ENCODE measurements around the gene INPP5B. TPM values are rescaled to one million over a fixed set of nuclear protein-coding genes. Genes with fewer than 3 reads are reported as not detected.
"Not testable (repeated sequence)": the region's sequence is repeated elsewhere in the genome, so short reads cannot be mapped to it uniquely, and the experiment has no call there.

INPP5B gene
- total and polyA plus RNA-seq, 2 donors from 2014 or later, result 8.4 to 32.9 TPM

DNA sequence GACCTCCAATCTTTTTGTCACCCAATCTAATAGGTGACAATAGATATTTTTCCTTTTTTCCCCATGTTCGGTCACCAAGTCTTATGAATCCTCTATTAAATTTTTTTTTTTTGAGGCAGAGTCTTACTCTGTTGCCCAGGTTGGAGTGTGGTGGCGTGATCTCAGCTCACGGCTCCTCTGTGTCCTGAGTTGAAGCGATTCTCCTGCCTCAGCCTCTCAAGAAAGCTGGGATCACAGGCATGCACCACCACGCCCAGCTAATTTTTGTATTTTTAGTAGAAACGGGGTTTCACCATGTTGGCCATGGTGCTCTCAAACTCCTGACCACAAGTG lies 45.0 kb downstream of the INPP5B start:
- H3K27ac ChIP-seq (ENCODE audit: low read depth in 2 of 2, low read length in 2 of 2), result no peak overlapping the region
- H3K9me3 ChIP-seq (ENCODE audit: control insufficient read depth in 2 of 3, insufficient read depth in 1 of 3, low read length in 3 of 3), result no peaks in the 10 kb centered on the region
- no peaks in the 10 kb centered on the region for H3K36me3 ChIP-seq (ENCODE audit: control insufficient read depth in 2 of 3, insufficient read depth in 3 of 3, low read length in 3 of 3)
- intact Hi-C loops (cut with DNase I), result no loop called here
- TF ChIP-seq, protein P1, sequence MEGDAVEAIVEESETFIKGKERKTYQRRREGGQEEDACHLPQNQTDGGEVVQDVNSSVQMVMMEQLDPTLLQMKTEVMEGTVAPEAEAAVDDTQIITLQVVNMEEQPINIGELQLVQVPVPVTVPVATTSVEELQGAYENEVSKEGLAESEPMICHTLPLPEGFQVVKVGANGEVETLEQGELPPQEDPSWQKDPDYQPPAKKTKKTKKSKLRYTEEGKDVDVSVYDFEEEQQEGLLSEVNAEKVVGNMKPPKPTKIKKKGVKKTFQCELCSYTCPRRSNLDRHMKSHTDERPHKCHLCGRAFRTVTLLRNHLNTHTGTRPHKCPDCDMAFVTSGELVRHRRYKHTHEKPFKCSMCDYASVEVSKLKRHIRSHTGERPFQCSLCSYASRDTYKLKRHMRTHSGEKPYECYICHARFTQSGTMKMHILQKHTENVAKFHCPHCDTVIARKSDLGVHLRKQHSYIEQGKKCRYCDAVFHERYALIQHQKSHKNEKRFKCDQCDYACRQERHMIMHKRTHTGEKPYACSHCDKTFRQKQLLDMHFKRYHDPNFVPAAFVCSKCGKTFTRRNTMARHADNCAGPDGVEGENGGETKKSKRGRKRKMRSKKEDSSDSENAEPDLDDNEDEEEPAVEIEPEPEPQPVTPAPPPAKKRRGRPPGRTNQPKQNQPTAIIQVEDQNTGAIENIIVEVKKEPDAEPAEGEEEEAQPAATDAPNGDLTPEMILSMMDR (IDR thresholded peaks at IDR 0.05; ENCODE audit: borderline replicate concordance, extremely low read depth, insufficient read depth), result no peak
- H3K4me3 ChIP-seq (ENCODE audit: low read length in 3 of 3), result no peak overlapping the region
- H3K4me1 ChIP-seq (ENCODE audit: control insufficient read depth in 2 of 3, insufficient read depth in 2 of 3, low read depth in 1 of 3, low read length in 3 of 3), result no peaks in the 10 kb centered on the region
- DNase-seq, result no peak
- H3K9ac ChIP-seq (ENCODE audit: low read length in 3 of 3), result no peak overlapping the region
- FAIRE-seq, result no peak
- H3K27me3 ChIP-seq (ENCODE audit: control insufficient read depth, insufficient read depth, low read length), result no peaks in the 10 kb centered on the region

DNA sequence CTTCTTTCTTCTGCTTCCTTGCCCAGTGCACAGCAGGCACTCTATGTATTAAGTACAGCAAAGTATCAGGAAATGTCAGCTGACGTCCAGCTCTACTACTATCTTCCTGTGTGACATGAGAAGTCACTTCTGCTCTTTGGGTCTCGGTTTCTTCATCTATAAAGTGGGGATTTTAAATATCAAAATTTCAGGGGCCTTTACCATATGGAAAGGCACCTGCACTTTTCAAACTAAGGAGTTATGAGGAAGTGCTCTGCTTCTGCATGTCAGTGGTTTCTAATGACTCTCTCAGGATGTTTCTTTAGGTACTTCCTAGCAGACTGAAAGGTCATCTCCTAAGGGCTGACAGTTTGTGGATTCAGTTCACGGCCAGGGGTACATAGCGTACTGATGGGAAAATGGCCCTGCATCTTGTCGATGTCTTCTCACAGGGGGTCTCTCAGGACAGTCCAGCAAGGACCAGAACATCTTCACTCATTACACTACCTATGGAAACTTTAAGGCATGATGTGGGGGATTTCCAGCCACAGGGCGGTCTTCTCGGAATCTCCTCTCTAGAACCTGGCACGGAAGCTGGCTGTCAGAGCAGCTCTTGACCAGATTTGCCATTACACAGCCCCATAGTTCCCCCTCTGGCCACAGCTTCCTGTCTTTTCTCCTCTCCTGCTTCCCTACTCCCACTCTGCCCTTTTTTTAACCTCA lies 45.5 kb downstream of the INPP5B start:
- Histone ChIP-seq H3K9ac (ENCODE audit: low read length in 3 of 3) (no peak overlapping the region), H3K27ac (ENCODE audit: low read depth in 2 of 2, low read length in 2 of 2) (no peak overlapping the region), H3K36me3 (ENCODE audit: control insufficient read depth in 2 of 3, insufficient read depth in 3 of 3, low read length in 3 of 3) (no peaks in the 10 kb centered on the region), H3K9me3 (ENCODE audit: control insufficient read depth in 2 of 3, insufficient read depth in 1 of 3, low read length in 3 of 3) (no peaks in the 10 kb centered on the region), H3K4me3 (ENCODE audit: low read length in 3 of 3) (no peak overlapping the region), H3K27me3 (ENCODE audit: control insufficient read depth, insufficient read depth, low read length) (no peaks in the 10 kb centered on the region), H3K4me1 (ENCODE audit: control insufficient read depth in 2 of 3, insufficient read depth in 2 of 3, low read depth in 1 of 3, low read length in 3 of 3) (no peaks in the 10 kb centered on the region)
- intact Hi-C loops (cut with DNase I), result no loop called here
- FAIRE-seq (no peak), DNase-seq (no peak)
- TF ChIP-seq, protein P1 (IDR thresholded peaks at IDR 0.05; ENCODE audit: borderline replicate concordance, extremely low read depth, insufficient read depth), result no peak

DNA sequence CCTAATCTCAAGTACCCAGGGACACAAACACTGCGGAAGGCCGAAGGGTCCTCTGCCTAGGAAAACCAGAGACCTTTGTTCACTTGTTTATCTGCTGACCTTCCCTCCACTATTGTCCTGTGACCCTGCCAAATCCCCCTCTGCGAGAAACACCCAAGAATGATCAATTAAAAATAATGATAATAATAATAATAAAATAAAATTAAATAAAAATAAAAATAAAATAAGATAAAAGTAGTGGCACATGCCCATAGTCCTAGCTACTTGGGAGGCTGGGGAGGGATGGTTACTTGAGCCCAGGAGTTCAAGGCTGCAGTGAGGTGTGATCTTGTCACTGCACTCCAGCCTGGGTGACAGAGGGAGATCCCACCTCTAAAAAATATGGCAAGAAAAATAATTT lies 49.3 kb downstream of the INPP5B start:
- H3K9me3 ChIP-seq (ENCODE audit: control insufficient read depth in 2 of 3, insufficient read depth in 1 of 3, low read length in 3 of 3); H3K4me1 ChIP-seq (ENCODE audit: control insufficient read depth in 2 of 3, insufficient read depth in 2 of 3, low read depth in 1 of 3, low read length in 3 of 3); DNase-seq; FAIRE-seq; H3K4me3 ChIP-seq (ENCODE audit: low read length in 3 of 3); H3K9ac ChIP-seq (ENCODE audit: low read length in 3 of 3); H3K27ac ChIP-seq (ENCODE audit: low read depth in 2 of 2, low read length in 2 of 2); intact Hi-C loops (cut with DNase I); H3K36me3 ChIP-seq (ENCODE audit: control insufficient read depth in 2 of 3, insufficient read depth in 3 of 3, low read length in 3 of 3); H3K27me3 ChIP-seq (ENCODE audit: control insufficient read depth, insufficient read depth, low read length): not testable (repeated sequence)

DNA sequence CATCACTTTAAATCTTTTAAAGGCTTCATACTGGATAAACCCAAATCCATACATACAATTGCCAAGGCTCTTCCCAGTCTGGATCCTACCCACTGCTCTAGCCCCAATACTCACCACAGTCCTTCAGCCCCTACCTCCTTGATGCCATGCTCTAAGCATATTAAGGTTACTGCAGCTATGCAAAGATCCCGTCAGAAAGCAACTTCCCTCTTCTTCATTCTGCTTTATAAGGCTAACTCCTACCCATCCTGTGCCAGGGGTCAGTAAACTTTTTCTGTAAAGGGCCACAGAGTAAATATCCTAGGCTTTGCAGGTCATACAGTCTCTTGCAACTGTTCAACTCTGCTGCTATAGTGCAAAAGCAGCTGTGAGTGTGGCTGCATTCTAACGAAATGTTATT lies 53.2 kb downstream of the INPP5B start:
- no peak overlapping the region for H3K4me3 ChIP-seq (ENCODE audit: low read length in 3 of 3)
- peaks cover 0 to 11% (median 2%) of the 10 kb centered on the region in 3 donors for H3K36me3 ChIP-seq (ENCODE audit: control insufficient read depth in 2 of 3, insufficient read depth in 3 of 3, low read length in 3 of 3)
- no peaks in the 10 kb centered on the region for H3K9me3 ChIP-seq (ENCODE audit: control insufficient read depth in 2 of 3, insufficient read depth in 1 of 3, low read length in 3 of 3)
- no peak overlapping the region for H3K9ac ChIP-seq (ENCODE audit: low read length in 3 of 3)
- intact Hi-C loops (cut with DNase I), result no loop called here
- TF ChIP-seq, protein P1 (IDR thresholded peaks at IDR 0.05; ENCODE audit: borderline replicate concordance, extremely low read depth, insufficient read depth), result no peak
- DNase-seq (no peak), FAIRE-seq (no peak)
- no peaks in the 10 kb centered on the region for H3K27me3 ChIP-seq (ENCODE audit: control insufficient read depth, insufficient read depth, low read length)
- no peaks in the 10 kb centered on the region for H3K4me1 ChIP-seq (ENCODE audit: control insufficient read depth in 2 of 3, insufficient read depth in 2 of 3, low read depth in 1 of 3, low read length in 3 of 3)
- no peak overlapping the region for H3K27ac ChIP-seq (ENCODE audit: low read depth in 2 of 2, low read length in 2 of 2)

All from kidney (tissue), 14 donors.